HG02763 (cell line): Measurements from ENCODE around the gene LAMB3.

Experiments used
- ATAC-seq: cut with Tn5 transposase; IDR thresholded peaks from one replicate; pipeline ENCODE4 v1.9.1; 2021; ENCODE audit warnings: mild to moderate bottlenecking, moderate library complexity; ENCODE audit not compliant: unreplicated experiment

The LAMB3 gene

DNA sequence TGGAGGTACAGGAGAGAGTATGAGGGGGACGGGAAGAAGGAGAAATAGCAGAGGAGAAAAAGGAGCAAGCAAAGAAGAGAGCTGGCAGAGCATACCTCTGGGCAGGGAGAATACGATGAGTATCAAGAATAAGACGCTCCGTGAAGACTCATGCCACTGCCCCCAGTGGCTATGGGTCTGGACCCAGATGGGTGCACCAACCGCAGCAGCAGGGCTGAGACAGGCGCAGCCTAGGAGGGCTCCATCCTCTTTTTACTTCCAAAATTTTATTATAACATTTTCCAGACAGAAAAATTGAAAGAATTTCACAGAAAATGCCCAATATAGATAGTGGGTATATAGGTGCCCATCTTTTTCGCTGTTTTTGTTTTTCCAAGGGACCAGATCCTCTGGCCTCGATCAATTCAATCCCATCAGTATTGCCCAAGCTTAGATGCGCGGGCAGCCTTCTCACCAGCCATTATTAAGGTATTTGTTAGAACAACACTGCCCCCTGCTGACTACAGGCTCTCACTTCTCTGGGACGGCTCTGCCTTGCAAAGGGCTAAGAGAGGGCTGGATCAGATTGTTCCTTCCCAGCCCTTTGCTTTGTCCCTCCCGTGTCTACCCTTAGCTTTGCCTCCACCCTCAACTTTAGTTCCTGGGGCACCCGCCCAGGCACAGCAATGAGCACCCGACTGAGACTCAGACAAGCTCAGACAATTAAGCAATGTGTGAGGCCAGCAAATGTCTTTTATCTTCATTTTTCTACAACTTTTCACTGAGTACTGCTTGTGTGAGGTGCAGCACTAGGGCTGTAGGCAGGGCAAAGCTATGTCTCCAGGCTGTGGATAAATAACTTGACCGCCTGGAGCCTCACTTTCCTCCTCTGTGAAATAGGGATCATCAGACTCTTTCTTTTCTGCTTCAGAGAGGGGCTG is 86.2 kb downstream of the LAMB3 start:
- ATAC-seq = peak; percentile 71
